Renal cortical epithelial cell (primary cell): ENCODE results near the gene KLHDC10. TPM values are rescaled to one million over a fixed set of nuclear protein-coding genes. Genes with fewer than 3 reads are reported as not detected.
"Not testable (repeated sequence)": the region's sequence is repeated elsewhere in the genome, so short reads cannot be mapped to it uniquely, and the experiment has no call there.

Source experiments
- DNase-seq: peaks from one replicate; pipeline ENCODE4 v3.0.0-alpha.2; 2011; ENCODE audit warnings: low read depth
- total RNA-seq: library from RNA; depleted of rRNA; stranded (reverse); fragments of >200 nt; gene quantifications from 2 replicates; pipeline ENCODE4 v1.2.3, GENCODE V29; 2014

The KLHDC10 gene
- total RNA-seq, 1 donor from 2014 or later = 48.8 TPM

- DNase-seq = no peak
Observed at GRCh38 chr7:130079846-130080394, 9.6 kb downstream of the KLHDC10 start.

- not testable (repeated sequence) for DNase-seq
Observed at GRCh38 chr7:130083497-130083896, 13.2 kb downstream of the KLHDC10 start.

GRCh38 chr7:130084037-130084875 is 13.9 kb downstream of the KLHDC10 start:
- DNase-seq = no peak

- DNase-seq = not testable (repeated sequence)
Observed at GRCh38 chr7:130085235-130085634, 14.9 kb downstream of the KLHDC10 start.

- no peak for DNase-seq
Observed at GRCh38 chr7:130086938-130087337, 16.6 kb downstream of the KLHDC10 start.

GRCh38 chr7:130087364-130087763 is 17.0 kb downstream of the KLHDC10 start:
- DNase-seq = no peak

GRCh38 chr7:130090745-130091532 is 20.6 kb downstream of the KLHDC10 start:
- DNase-seq = no peak

GRCh38 chr7:130091999-130092398 is 21.7 kb downstream of the KLHDC10 start:
- DNase-seq = no peak

- no peak for DNase-seq
Observed at GRCh38 chr7:130092598-130092997, 22.3 kb downstream of the KLHDC10 start.

- DNase-seq = no peak
Observed at GRCh38 chr7:130095812-130096211, 25.5 kb downstream of the KLHDC10 start.

GRCh38 chr7:130096243-130096827 is 26.0 kb downstream of the KLHDC10 start:
- peak; percentile 11 for DNase-seq

GRCh38 chr7:130099331-130099730 is 29.0 kb downstream of the KLHDC10 start:
- no peak for DNase-seq

- no peak for DNase-seq
Observed at GRCh38 chr7:130102588-130102987, 32.3 kb downstream of the KLHDC10 start.

GRCh38 chr7:130107949-130108674 is 37.8 kb downstream of the KLHDC10 start:
- no peak for DNase-seq

- no peak for DNase-seq
Observed at GRCh38 chr7:130108809-130109208, 38.5 kb downstream of the KLHDC10 start.

GRCh38 chr7:130112093-130112492 is 41.8 kb downstream of the KLHDC10 start:
- DNase-seq = no peak

- no peak for DNase-seq
Observed at GRCh38 chr7:130112662-130113425, 42.5 kb downstream of the KLHDC10 start.

- DNase-seq = not testable (repeated sequence)
Observed at GRCh38 chr7:130113426-130113805, 43.1 kb downstream of the KLHDC10 start.

GRCh38 chr7:130113887-130114286 is 43.6 kb downstream of the KLHDC10 start:
- peak; percentile 26 for DNase-seq

GRCh38 chr7:130114374-130114773 is 44.0 kb downstream of the KLHDC10 start:
- no peak for DNase-seq

- DNase-seq = no peak
Observed at GRCh38 chr7:130114776-130115175, 44.4 kb downstream of the KLHDC10 start.
